SKM-1 treated with dmso at 0.1 percent for 144 hours (cell line): Measurements from ENCODE around the gene MACROD2.

Experiments
- DNase-seq: peaks from one replicate; lab custom pipeline; 2025; ENCODE audit not compliant: unreplicated experiment; lab: John Stamatoyannopoulos, UW

The MACROD2 gene

DNA sequence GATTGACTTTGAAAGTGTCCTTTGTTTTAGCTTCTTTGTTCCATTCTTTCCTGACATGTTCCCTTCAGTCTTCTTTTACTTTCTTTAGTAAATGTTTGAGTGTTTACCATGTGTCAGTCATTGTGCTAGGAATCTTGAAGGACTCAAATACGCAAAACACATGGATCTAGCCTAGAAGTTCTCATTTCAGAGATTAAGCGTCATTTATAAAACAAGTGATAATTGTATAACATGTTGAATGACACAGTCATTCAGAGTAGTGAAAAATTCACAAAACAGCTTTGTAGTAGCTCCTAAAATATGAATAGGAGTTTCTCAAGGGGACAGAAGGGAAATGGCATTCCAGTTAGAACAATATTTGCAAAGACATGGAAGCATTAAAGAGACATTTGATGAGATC lies 66.9 kb downstream of the MACROD2 start:
- no peak for DNase-seq

DNA sequence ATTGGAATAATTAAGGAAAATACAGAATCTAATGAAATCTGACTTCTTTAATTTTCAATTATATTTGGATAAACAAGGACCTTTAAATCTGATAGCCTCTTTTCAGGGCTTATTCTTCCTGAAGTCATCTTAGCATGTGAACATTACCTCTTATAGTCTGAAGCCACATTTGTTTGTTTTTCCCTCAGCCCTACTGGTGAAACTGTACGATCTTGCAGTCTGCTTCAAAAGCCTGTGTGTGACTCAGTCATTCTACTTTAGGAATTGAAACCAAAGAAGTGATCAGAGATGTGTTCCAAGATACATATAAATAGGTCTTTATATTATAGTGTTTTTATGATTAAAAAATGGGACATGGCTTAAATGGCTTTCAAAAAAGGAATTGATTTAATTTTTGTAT lies 67.5 kb downstream of the MACROD2 start:
- DNase-seq, result no peak

DNA sequence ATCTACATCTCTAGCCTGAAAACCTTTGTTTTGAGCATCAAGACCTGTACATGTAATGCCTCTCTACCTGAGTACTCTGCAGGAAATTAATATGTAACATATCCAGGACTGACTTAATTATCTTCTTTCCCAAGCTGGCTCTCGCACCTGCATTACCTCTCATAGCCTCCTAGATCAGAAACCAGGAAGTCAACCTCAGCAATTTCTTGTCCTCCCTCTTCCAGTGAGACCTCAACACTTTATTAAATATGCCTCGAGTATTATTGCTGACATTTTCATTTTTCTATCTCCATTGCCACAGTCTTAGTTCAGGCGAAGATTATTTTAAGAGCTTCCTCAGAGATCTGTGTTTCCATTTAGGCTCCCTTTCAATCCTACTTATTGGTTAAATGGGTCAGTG lies 69.0 kb downstream of the MACROD2 start:
- no peak for DNase-seq

DNA sequence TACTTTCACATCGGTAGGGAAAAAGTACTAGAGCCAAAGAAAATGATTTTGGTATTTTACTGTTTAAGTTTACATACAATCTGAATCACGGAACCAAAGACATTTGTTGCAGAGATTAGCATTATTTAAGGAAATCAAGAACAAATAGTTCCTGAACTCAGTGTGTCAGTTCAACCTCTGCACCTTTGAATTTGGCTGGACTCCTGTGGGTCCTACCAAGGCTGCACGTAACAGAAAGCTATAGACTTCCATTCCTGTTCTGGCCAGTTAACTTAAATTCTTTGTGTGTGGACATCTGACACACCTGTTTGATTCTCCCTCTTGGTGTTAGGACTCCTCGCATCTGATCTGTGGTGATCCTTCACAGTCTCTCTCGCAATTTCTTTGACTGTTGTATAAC lies 69.6 kb downstream of the MACROD2 start:
- DNase-seq, result no peak

DNA sequence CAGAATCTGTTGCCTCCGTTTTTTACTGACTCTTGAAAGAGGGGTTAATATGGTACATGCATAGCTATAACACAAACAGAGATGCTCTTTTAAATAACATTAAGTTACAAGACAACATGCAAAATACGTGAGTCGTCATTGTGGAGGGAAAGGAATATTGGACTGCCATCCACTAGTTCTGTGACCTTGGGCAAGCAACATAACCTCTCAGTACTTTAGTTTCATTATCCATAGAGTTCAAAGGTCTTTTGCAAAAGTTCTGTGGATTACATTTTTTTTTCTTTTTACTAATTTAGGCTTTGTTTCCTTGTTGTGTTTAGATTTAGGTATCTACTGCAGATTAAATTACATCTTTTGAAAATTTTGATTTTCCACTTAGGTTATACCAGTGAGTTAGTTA lies 70.5 kb downstream of the MACROD2 start:
- DNase-seq, result no peak

DNA sequence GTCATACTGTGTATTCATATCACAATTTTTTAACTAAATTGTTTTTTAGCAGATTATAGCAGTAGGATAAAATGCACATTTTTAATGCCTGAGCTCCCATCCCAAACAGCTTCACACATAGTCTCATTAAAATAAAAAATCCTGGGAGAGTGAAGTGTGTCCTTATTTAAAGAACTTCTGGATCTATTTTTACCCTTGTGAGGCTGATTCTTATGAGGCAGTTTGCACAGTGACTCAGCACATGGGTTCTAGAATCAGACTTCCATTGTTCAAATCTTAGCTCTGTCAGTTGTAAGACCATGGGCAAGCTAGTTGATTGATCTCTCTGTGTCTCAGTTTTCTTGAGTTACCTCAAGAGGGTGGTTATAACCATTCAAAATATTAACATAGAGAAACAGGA lies 72.3 kb downstream of the MACROD2 start:
- no peak for DNase-seq

DNA sequence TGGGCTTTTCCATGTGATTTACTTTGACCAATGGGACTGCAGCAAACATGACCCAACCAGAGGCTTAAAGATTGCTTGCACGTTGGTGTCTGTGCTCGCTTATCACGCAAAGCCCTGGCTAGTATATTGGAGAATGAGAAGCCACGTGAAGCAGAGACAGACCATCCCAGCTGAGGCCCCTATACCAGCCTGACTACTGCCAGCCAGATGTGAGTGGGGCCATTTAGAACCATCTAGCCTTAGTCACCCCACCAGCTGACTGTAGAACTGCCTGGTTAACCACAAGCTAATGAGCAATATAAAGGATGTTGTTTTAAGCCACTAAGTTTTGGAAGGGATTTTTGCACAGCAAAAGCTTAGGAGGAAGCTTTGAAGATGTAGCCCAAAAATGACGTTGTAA lies 74.5 kb downstream of the MACROD2 start:
- DNase-seq, result no peak

DNA sequence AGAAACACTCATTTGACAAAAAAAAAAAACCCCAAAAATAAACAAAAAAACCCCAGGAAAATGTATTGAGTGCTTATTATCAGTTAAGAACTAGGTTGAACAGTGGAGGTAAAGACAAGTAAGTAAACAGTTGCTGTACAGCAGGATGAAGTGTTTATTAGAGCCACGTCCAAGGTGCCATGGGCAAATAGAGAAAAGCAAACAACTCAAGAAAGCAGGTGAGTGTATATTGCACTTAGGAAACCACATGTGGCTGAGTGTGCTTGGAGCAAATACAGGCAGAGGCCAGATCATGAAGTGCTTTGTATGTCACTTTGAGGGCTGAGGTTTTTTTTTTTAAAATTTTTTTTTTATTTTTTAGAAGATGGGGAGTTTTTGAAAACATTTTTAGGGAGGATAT lies 98.3 kb downstream of the MACROD2 start:
- no peak for DNase-seq

DNA sequence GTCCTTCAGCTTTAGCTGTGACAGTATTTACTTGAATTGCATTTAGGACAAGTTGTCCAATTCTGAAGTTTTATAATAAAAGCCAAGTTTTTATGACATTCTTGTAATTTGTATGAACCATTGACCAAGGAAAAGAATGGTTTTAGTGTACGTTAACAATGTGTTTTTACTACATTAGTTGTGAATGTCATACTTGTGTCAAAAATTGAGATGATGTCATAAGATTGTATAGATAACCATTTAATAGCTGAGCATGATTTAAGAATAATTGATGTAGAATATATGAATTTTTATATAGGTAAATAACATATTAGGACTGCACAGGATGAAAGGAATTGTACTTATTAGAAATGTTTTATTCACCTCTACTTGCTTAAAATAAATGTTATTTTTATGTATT lies 102.9 kb downstream of the MACROD2 start:
- DNase-seq, result no peak

DNA sequence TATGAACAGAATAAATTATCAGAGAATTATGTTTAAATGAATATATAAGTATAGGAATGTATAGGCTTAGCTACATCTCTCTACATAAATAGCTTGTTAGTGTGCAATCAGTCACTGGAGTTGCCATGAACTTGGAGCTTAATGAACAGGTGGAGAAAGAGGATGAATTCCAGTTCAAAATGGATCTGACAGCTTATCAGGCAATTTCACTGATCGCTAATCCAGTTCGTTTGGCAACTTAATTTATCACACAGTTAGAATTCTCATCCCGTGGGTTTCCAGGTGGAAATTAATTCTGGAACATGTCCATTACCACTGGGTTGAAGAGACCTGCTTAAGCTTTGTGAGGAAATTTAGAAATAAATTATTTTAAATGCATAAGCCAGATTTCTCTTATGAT lies 118.1 kb downstream of the MACROD2 start:
- no peak for DNase-seq

DNA sequence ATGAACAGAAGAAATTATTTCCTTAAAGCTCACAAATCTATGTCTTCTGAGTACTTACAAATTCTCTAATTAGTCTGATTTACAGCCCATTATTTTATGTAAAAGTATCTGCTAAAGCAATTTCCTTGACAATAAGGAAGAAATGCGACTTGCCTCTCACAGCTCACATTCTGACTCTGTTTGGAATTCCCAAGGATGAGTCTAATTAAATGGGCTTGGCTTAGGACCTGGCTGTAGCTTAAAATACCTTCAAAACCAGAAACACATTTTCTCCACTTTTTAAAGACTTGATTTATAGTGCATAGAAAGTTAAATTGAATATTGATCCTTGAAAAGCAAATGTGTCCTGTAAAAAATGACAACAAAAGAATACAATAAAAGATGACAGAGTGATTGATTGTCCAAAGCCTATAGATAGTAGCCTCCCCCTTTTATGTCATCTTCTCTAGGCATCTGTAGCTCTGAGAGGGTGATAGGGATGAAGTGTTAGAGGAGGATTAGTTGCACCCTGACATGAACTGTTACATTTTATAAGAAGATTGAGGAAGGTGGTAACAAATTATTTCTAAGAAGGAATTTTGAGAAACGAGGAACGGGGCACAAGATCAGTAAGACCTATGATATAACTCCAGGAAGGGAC lies 118.9 kb downstream of the MACROD2 start:
- DNase-seq, result no peak

DNA sequence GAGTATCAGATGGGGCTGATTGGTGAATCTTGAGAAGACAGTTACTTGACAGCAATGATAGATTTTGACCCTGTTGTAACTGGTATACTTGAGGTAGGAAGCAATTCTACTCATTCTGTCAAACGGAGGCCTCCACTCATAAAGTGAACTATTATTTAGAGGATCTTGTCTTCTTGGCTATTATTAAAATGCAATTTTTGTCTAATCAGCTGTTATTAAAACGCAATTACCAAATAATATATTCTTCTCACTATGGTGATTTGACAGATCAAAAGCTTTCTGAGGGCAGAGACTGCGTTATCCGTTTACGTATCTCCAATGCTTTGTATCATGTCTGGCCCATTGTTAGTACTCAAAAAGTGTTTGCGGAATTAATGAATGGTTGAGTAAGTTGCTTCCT lies 120.7 kb downstream of the MACROD2 start:
- DNase-seq, result no peak

DNA sequence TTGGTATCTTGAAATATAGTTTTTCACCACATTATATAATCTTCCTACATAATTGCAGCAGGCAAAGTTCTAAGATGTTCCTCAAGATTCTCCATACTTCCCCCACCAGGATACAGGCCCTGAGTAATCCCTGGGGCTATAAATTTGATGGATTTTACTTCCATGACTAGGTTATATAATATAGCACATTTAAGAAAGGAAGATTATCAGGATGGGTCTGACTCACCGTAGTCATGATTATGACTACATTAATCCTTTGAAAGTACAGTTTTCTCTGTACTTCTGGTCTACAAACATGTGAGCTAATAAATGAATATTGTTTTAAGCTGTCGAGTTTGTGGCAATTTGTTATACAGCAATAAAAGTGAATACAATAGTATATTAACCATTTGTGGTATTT lies 122.5 kb downstream of the MACROD2 start:
- DNase-seq, result no peak

DNA sequence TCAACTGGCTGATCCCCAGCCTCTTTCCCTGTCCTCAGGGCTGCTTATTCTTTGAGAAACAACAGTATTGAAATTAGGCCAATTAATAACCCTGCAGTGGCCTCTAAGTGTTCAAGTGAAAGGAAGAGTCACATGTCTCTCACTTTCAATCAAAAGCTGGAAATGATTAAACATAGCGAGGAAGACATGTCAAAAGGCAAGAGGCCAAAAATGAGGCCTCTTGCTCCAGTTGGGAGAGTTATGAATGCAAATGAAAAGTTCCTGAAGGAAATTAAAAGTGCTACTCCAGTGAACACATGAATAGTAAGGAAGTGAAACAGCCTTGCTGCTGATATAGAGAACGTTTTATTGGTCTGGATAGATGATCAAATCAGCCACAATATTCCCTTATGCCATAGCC lies 131.5 kb downstream of the MACROD2 start:
- DNase-seq, result no peak

DNA sequence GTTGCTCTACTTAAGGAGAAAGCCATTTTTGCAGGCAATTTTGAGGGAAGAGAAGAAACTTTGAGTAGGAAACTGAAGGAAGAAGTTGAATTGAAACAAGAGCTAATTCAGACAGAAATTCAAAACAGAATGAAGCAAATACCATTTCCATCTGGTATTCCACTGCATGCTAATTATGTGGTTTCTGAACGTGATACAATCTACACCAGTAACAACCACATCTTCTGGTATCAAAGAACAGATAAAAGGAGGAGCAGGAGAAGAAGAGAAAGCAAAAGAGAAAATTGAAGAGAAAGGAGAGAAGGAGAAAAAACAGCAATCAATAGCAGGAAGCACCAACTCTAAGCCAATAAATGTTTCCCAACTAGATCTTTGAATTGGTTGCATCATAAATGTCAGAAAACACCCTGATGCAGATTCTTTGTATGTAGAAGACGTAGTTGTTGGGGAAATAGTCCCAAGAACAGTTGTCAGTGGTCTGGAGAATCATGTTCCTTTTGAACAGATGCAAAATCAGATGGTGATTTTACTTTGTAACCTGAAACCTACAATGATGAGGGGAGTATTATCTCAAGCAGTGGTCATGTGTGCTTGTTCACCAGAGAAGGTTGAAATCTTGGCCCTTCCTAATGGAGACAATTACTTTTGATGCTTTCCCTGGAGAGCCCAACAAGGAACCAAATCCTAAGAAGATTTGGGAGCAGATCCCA lies 132.4 kb downstream of the MACROD2 start:
- no peak for DNase-seq

DNA sequence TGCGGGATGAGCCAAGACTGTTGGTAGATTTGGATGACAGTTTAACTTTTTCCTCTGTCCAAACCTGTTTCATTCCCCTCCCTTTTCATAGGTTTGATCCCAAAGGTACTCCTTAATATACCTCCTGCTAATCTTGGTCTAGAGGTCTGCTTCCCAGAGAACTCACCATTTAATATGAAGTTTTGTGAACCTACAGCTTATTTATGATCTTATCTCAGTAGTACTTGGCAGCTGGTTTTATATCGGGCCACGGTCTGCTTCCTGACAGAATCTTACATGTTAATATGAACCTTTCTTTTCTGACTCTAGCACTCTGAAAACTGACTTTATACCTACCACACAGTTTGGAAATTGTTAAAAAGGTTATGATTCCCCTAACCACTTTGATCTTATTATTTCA lies 138.7 kb downstream of the MACROD2 start:
- DNase-seq, result no peak

DNA sequence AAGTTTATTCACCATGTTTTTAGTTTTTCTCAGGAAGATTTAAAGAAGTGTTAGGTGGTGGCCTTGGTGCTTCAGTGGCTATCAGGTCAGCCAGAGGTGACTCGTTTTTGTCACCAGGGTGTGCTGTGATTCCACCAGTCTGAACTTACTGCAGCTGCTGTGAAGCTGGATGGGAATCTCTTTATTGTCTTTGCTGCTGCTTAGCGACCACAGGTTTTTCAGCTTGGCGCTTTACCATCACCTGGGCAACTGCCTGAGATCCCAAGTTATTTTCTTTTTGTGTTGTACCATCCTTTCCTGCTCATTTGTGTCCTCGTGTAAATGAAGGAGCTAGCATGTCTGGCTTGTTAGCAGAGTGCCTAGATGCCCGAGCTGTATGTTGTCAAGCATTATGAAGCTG lies 146.9 kb downstream of the MACROD2 start:
- no peak for DNase-seq

DNA sequence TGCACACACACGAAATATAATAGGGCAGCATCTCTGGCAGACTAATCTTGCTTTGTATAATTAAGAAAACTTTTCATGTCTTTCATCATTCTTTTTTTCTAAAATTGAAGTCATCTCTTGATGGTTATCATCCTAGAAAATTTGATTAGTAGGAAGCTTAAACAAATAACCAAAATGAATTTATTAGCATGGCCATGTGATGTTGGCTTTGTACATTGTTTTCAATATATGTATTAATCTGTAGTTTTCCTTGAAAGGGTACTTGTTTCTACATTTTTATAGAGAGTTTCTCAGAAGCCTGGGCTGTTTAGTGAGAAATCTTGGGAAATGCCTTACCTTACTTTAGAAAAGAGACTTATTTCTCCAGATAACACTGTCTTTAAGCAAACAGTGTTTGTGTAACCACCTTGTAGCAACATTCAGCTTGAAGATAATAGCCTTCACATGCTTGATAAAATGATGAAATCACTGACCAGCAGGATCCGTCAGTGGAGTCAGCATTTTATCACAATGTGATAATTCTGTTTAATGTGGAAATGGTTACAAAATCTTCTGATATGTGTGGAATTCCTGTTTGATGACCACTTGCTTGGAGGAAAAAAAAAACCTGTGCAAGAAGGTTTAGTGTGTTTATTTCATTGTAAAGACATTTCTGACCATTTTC lies 147.8 kb downstream of the MACROD2 start:
- DNase-seq, result no peak

DNA sequence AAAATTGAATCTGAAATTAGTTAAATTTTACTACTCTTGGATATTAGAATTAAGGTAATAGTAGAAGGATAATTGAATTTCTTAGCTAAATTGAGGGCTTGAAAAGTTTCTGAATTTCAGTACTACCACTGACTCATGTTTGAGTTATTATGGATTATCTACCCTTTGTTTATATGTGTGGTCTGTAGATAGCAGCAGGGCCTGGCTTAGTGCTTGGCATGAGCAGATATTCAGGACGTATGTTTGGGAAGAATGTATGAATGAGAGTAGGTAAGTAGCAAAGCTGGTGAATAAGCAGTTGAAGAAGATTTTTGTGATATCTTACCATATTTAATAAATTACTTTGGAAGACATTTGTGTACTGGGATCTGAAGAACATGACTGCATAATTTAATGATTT lies 152.7 kb downstream of the MACROD2 start:
- no peak for DNase-seq

DNA sequence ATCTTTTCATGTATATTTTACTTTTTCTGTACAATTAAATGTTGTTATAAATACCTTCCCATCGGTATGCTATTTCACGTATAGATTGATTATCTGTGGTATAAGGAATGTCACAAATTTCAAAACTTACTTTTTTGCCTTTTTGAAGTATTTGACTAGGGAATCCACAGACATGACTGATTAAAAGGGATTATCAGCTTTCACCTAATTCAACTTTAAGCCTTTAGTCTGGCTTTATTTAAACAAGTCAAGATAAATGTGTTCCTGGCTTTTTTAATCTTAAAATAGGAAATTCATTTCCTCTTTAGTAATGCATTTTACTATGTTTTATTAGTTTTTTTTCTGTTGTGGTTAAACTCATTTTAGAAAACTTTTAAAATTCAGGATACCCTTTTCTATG lies 160.0 kb downstream of the MACROD2 start:
- DNase-seq, result no peak

DNA sequence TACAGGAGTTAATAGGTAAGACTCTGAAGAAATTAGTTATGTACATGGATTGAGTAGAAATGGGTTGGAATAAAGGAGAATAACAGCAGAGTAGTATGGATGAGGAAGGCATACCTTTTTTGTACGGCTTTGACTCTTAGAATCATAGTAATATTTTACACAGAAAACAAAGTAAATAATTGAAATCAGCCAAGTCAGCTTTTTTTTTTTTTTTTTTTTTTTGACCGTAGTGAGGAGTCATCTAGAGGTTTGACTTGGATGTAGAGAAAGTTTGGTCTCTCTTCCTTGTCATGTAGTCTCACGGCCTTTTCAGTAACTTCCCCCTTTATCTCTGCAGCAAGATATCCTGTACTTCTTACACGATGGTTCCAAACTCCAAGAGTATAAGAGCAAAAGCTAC lies 183.2 kb downstream of the MACROD2 start:
- no peak for DNase-seq

DNA sequence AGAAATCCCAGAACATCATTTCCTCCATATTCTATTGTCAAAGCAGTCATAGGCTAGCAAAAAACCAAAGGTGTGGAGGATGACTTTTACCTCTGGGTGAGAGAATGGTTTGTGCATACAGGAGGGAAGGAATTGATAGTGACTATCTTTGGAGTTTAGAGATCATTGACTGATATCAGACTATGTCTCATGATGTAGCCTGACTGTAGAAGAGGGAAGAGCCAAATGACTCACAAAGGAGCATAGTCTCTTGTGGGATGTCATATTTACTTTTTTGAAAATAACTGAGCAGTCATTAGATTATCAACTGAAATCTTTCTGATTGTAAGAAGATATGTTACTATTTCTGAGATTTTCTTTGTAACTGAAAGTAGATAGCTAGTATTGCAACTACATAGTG lies 183.6 kb downstream of the MACROD2 start:
- no peak for DNase-seq
